Measurements from ENCODE around the gene HOXC10. TPM values are rescaled to one million over a fixed set of nuclear protein-coding genes. Genes with fewer than 3 reads are reported as not detected.

Gene HOXC10
- total RNA-seq, 1 donor from 2014 or later: not detected

DNA sequence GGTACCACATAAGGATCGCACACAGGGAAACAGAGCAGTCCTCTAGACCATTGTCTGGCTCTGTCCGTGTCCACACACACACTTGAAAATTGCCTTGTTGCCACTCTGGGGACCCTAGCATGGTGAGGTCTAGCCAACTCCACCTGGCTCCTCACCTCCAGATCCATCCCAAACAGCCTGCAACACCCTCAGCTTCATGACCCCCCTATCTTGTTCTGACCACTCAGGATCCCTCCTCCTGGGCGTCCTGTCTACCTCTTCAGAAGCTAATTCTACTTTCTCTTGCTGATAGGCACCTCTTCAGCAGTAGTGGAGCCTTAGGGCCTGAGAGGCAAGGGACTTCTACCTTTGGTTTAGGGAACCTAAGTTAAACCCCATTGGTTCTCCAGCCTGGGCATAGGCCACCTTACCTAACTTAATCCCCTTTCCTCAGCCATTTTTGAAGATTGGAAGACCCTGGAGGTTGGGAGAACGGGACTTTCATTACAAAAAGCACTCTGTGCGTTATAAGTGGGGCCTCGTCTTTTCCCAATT lies 47.2 kb downstream of the HOXC10 start:
- Histone ChIP-seq H3K79me2 (ENCODE audit: insufficient read depth, low read length) (no peaks in the 10 kb centered on the region), H3K27ac (ENCODE audit: low read depth, low read length) (no peak overlapping the region)

DNA sequence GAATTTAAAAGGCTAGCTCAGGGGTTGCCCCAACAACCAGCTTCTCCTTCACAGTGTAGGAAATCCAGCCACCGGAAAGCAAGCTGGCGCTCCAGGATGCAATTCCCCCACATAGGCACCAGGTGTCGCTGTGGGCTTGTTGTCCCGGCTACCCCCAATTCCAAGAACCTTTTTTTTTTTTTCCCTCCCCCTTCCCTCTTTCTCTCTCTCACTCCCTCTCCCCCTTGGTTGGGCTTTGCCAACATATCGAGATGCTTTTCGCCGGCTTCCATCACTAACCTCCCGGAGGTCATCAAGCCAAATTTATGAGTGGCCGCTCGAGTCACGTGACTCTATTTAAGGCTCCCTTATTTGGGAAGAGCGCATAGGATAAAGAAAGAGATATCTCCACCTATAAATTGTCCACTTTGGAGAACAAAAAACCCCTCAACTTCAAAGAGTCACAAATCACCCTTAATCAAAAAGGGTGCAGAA lies 47.7 kb downstream of the HOXC10 start, which contains the start of gene HOXC5:
Gene HOXC5 (plus strand): TSS at position 424 of the 474 bp plus-strand sequence. CDS start 73 bp downstream, outside the sequence.
- H3K36me3 ChIP-seq (ENCODE audit: insufficient read depth, low read length): no peaks in the 10 kb centered on the region
- FAIRE-seq: no peak
- peaks cover 74% of the 10 kb centered on the region for H3K27me3 ChIP-seq (ENCODE audit: insufficient read depth, low read length)
- Mint-ChIP-seq H3K27me3 (ENCODE audit: low read depth, unreplicated experiment) (peaks cover 80% of the 10 kb centered on the region), H3K4me3 (ENCODE audit: unreplicated experiment) (no peak within 1 kb of the TSS), H3K9me3 (ENCODE audit: unreplicated experiment) (peaks cover 34% of the 10 kb centered on the region), H3K27ac (ENCODE audit: unreplicated experiment) (no peak within 1 kb of the TSS), H3K4me1 (ENCODE audit: low read depth, unreplicated experiment) (no peaks in the 10 kb centered on the region), H3K36me3 (ENCODE audit: low read depth, unreplicated experiment) (peaks cover 2% of the 10 kb centered on the region)
- no peak within 1 kb of the TSS for H3K4me3 ChIP-seq (ENCODE audit: insufficient read depth, low read depth, low read length)
- H3K9me3 ChIP-seq (ENCODE audit: insufficient read depth, low read depth, low read length): peaks cover 7% of the 10 kb centered on the region
- no peaks in the 10 kb centered on the region for H4K20me1 ChIP-seq (ENCODE audit: insufficient read depth, low read length)
- H3K4me2 ChIP-seq (ENCODE audit: low read length): peak within 1 kb of the TSS; percentile 38
- no peaks in the 10 kb centered on the region for H3K79me2 ChIP-seq (ENCODE audit: insufficient read depth, low read length)
- no peaks in the 10 kb centered on the region for H3K4me1 ChIP-seq (ENCODE audit: insufficient read depth, low read length)
- TF ChIP-seq, protein P1, sequence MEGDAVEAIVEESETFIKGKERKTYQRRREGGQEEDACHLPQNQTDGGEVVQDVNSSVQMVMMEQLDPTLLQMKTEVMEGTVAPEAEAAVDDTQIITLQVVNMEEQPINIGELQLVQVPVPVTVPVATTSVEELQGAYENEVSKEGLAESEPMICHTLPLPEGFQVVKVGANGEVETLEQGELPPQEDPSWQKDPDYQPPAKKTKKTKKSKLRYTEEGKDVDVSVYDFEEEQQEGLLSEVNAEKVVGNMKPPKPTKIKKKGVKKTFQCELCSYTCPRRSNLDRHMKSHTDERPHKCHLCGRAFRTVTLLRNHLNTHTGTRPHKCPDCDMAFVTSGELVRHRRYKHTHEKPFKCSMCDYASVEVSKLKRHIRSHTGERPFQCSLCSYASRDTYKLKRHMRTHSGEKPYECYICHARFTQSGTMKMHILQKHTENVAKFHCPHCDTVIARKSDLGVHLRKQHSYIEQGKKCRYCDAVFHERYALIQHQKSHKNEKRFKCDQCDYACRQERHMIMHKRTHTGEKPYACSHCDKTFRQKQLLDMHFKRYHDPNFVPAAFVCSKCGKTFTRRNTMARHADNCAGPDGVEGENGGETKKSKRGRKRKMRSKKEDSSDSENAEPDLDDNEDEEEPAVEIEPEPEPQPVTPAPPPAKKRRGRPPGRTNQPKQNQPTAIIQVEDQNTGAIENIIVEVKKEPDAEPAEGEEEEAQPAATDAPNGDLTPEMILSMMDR (IDR thresholded peaks at IDR 0.05; ENCODE audit: insufficient read depth, low read depth, low read length): peak; percentile 76
- TF ChIP-seq EZH2 (IDR thresholded peaks at IDR 0.05; ENCODE audit: insufficient read depth, low read length): no peak
- no peak within 1 kb of the TSS for H3K9ac ChIP-seq (ENCODE audit: low read length)
- H3K27ac ChIP-seq (ENCODE audit: low read depth, low read length): no peak within 1 kb of the TSS
- peak; percentile 4 for DNase-seq (ENCODE audit: low read depth)
- H2AFZ ChIP-seq (ENCODE audit: low read depth, low read length): no peak within 1 kb of the TSS

More for the DNA sequence above, 47.2 kb downstream of the HOXC10 start:
- no peaks in the 10 kb centered on the region for H3K4me1 ChIP-seq (ENCODE audit: insufficient read depth, low read length)
- H3K36me3 ChIP-seq (ENCODE audit: insufficient read depth, low read length): no peaks in the 10 kb centered on the region
- DNase-seq (ENCODE audit: low read depth): no peak
- no peak overlapping the region for H3K4me3 Mint-ChIP-seq (ENCODE audit: unreplicated experiment)
- H3K9me3 Mint-ChIP-seq (ENCODE audit: unreplicated experiment): peaks cover 37% of the 10 kb centered on the region
- peaks cover 79% of the 10 kb centered on the region for H3K27me3 ChIP-seq (ENCODE audit: insufficient read depth, low read length)
- H3K4me1 Mint-ChIP-seq (ENCODE audit: low read depth, unreplicated experiment): no peaks in the 10 kb centered on the region
- peaks cover 7% of the 10 kb centered on the region for H3K9me3 ChIP-seq (ENCODE audit: insufficient read depth, low read depth, low read length)
- no peak overlapping the region for H3K27ac Mint-ChIP-seq (ENCODE audit: unreplicated experiment)
- TF ChIP-seq, protein P1 (IDR thresholded peaks at IDR 0.05; ENCODE audit: insufficient read depth, low read depth, low read length): no peak
- TF ChIP-seq EZH2 (IDR thresholded peaks at IDR 0.05; ENCODE audit: insufficient read depth, low read length): peak; percentile 42
- no peak overlapping the region for H2AFZ ChIP-seq (ENCODE audit: low read depth, low read length)
- no peaks in the 10 kb centered on the region for H4K20me1 ChIP-seq (ENCODE audit: insufficient read depth, low read length)
- no peak overlapping the region for H3K4me3 ChIP-seq (ENCODE audit: insufficient read depth, low read depth, low read length)
- H3K9ac ChIP-seq (ENCODE audit: low read length): no peak overlapping the region
- peaks cover 80% of the 10 kb centered on the region for H3K27me3 Mint-ChIP-seq (ENCODE audit: low read depth, unreplicated experiment)
- H3K4me2 ChIP-seq (ENCODE audit: low read length): no peak overlapping the region
- H3K36me3 Mint-ChIP-seq (ENCODE audit: low read depth, unreplicated experiment): peaks cover 2% of the 10 kb centered on the region
- FAIRE-seq: peak; percentile 17

All from astrocyte (in vitro differentiated cells and primary cell).